IMR-90 (cell line): Measurements from ENCODE around the gene CEP135. TPM values are rescaled to one million over a fixed set of nuclear protein-coding genes. Genes with fewer than 3 reads are reported as not detected.

Experiments used
- ATAC-seq: fragments of 200-7000 bp; cut with Tn5 transposase; 2 replicates; pipeline ENCODE4 v1.9.1; 2020; ENCODE audit warnings: low read depth, mild to moderate bottlenecking, moderate library complexity
- BruUV-seq: library from RNA; stranded (reverse); fragments of 400-500 nt; replicated peaks from 2 replicates; lab custom pipeline; 2021; lab: Mats Ljungman, UMichigan
- CTCF ChIA-PET: fragments of 300-600 bp; formaldehyde crosslinking; extraction: SDS; loops from one replicate; lab custom pipeline; 2021; ENCODE audit warnings: antibody characterized with exemption; lab: Yijun Ruan, JAX
- POLR2A ChIA-PET: fragments of 300-600 bp; sonication (Branson Sonifier 250); formaldehyde crosslinking; loops from one replicate; lab custom pipeline; 2022; ENCODE audit warnings: antibody characterized with exemption; ENCODE audit not compliant: unreplicated experiment; lab: Charles Lee
- DNase-seq: peaks from one replicate; pipeline ENCODE4 v3.0.0; 2013
- H2AFZ ChIP-seq: replicated peaks from 2 replicates; pipeline ENCODE3; 2013; ENCODE audit warnings: low read length, mild to moderate bottlenecking; ENCODE audit not compliant: poor library complexity
- H2AK5ac ChIP-seq: 2 replicates; pipeline ENCODE4 v1.6.1; 2013; ENCODE audit warnings: low read depth, low read length, inconsistent platforms
- H2AK9ac ChIP-seq: replicated peaks from 2 replicates; pipeline ENCODE3; 2013; ENCODE audit warnings: mild to moderate bottlenecking, low read depth, low read length, moderate library complexity; ENCODE audit not compliant: poor library complexity
- H2BK120ac ChIP-seq: 2 replicates; pipeline ENCODE4 v1.6.1; 2013; ENCODE audit warnings: low read depth, low read length, inconsistent platforms
- H2BK15ac ChIP-seq: 3 replicates; pipeline ENCODE4 v1.6.1; 2013; ENCODE audit warnings: low read depth, low read length, inconsistent platforms
- H2BK20ac ChIP-seq: 2 replicates; pipeline ENCODE4 v1.6.1; 2013; ENCODE audit warnings: low read depth, mild to moderate bottlenecking, inconsistent platforms, low read length, moderate library complexity
- H2BK5ac ChIP-seq: 2 replicates; pipeline ENCODE4 v1.6.1; 2013; ENCODE audit warnings: mild to moderate bottlenecking, low read depth, low read length, inconsistent platforms; ENCODE audit not compliant: poor library complexity, severe bottlenecking
- H3K14ac ChIP-seq: replicated peaks from 2 replicates; pipeline ENCODE4 v1.6.1; 2013; ENCODE audit warnings: low read depth, low read length, inconsistent platforms
- H3K18ac ChIP-seq: 2 replicates; pipeline ENCODE4 v1.6.1; 2013; ENCODE audit warnings: low read depth, low read length, control low read depth
- H3K23ac ChIP-seq: 2 replicates; pipeline ENCODE4 v1.6.1; 2013; ENCODE audit warnings: low read depth, low read length, inconsistent platforms
- H3K27ac ChIP-seq: 2 replicates; pipeline ENCODE4 v1.5.1; 2013; ENCODE audit warnings: mild to moderate bottlenecking, control low read depth, low read length; ENCODE audit not compliant: insufficient read depth
- H3K27me3 ChIP-seq: 2 replicates; pipeline ENCODE4 v1.6.1; 2013; ENCODE audit warnings: low read length; ENCODE audit not compliant: control insufficient read depth, insufficient read depth
- H3K36me3 ChIP-seq: 2 replicates; pipeline ENCODE4 v1.6.1; 2013; ENCODE audit warnings: low read length, mixed read lengths; ENCODE audit not compliant: control insufficient read depth, insufficient read depth
- H3K4ac ChIP-seq: 2 replicates; pipeline ENCODE4 v1.6.1; 2013; ENCODE audit warnings: low read depth, low read length, inconsistent platforms
- H3K4me1 ChIP-seq: 2 replicates; pipeline ENCODE4 v1.6.1; 2013; ENCODE audit warnings: low read length, mixed read lengths; ENCODE audit not compliant: control insufficient read depth, insufficient read depth
- H3K4me2 ChIP-seq: 2 replicates; pipeline ENCODE4 v1.6.1; 2013; ENCODE audit warnings: low read depth, mild to moderate bottlenecking, control low read depth, low read length, moderate library complexity
- H3K4me3 ChIP-seq: 2 replicates; pipeline ENCODE4 v1.5.1; 2013; ENCODE audit warnings: low read depth, mild to moderate bottlenecking, control low read depth, low read length, moderate library complexity; ENCODE audit not compliant: insufficient read depth
- H3K56ac ChIP-seq: 2 replicates; pipeline ENCODE4 v1.6.1; 2013; ENCODE audit warnings: low read length, inconsistent platforms; ENCODE audit not compliant: insufficient read depth; ENCODE audit errors: extremely low read depth
- H3K79me1 ChIP-seq, 2 experiments: 2 replicates each; pipeline ENCODE4 v1.6.1; 2013; ENCODE audit warnings: low read length in 2 of 2, inconsistent platforms in 1 of 2, low read depth in 1 of 2
- H3K9ac ChIP-seq: 2 replicates; pipeline ENCODE4 v1.6.1; 2013; ENCODE audit warnings: low read depth, low read length, control low read depth
- H3K9me1 ChIP-seq: 2 replicates; pipeline ENCODE4 v1.6.1; 2013; ENCODE audit warnings: low read length, inconsistent platforms; ENCODE audit not compliant: insufficient read depth
- H3K9me3 ChIP-seq: 2 replicates; pipeline ENCODE4 v1.6.1; 2013; ENCODE audit warnings: low read length; ENCODE audit not compliant: control insufficient read depth, insufficient read depth
- H4K20me1 ChIP-seq: 2 replicates; pipeline ENCODE4 v1.6.1; 2013; ENCODE audit warnings: low read length, inconsistent platforms; ENCODE audit not compliant: insufficient read depth
- H4K5ac ChIP-seq: 2 replicates; pipeline ENCODE4 v1.6.1; 2013; ENCODE audit warnings: mild to moderate bottlenecking, low read depth, low read length, control low read depth
- H4K8ac ChIP-seq, 2 experiments: 2 replicates each; pipeline ENCODE4 v1.6.1; 2013; ENCODE audit warnings: low read depth in 2 of 2, low read length in 2 of 2, control low read depth in 1 of 2, inconsistent platforms in 1 of 2
- H4K91ac ChIP-seq: 2 replicates; pipeline ENCODE4 v1.6.1; 2013; ENCODE audit warnings: low read depth, low read length, inconsistent platforms; ENCODE audit not compliant: insufficient read depth
- CEBPB ChIP-seq: IDR thresholded peaks from 2 replicates; pipeline ENCODE4 v1.6.1; 2012; ENCODE audit warnings: low read depth, low read length, improper control_type of control experiment
- CTCF ChIP-seq: conservative IDR thresholded peaks from 2 replicates; pipeline ENCODE4 v1.5.1; 2012; ENCODE audit warnings: mild to moderate bottlenecking, low read depth, low read length, improper control_type of control experiment
- ELK1 ChIP-seq: fragments of 150-350 bp; IDR thresholded peaks from 2 replicates; pipeline ENCODE4 v1.6.1; 2016; ENCODE audit warnings: low read depth, mild to moderate bottlenecking, low read length, moderate library complexity, borderline replicate concordance
- FOS ChIP-seq: fragments of 150-350 bp; IDR thresholded peaks from 2 replicates; pipeline ENCODE4 v1.6.1; 2016; ENCODE audit warnings: low read depth, low read length
- MAFK ChIP-seq: IDR thresholded peaks from 2 replicates; pipeline ENCODE4 v1.6.1; 2012; ENCODE audit warnings: low read depth, low read length, improper control_type of control experiment
- MXI1 ChIP-seq: IDR thresholded peaks from 2 replicates; pipeline ENCODE4 v1.6.1; 2012; ENCODE audit warnings: low read depth, mild to moderate bottlenecking, low read length, moderate library complexity, borderline replicate concordance
- NFE2L2 ChIP-seq: fragments of 150-350 bp; IDR thresholded peaks from 2 replicates; pipeline ENCODE4 v1.6.1; 2016; ENCODE audit warnings: low read depth, mild to moderate bottlenecking, low read length
- POLR2A ChIP-seq: IDR thresholded peaks from 2 replicates; pipeline ENCODE4 v1.6.1; 2012; ENCODE audit warnings: mild to moderate bottlenecking, low read depth, low read length
- RAD21 ChIP-seq: IDR thresholded peaks from 2 replicates; pipeline ENCODE4 v1.6.1; 2012; ENCODE audit warnings: low read length, improper control_type of control experiment
- SMC3 ChIP-seq: fragments of 150-350 bp; IDR thresholded peaks from 2 replicates; pipeline ENCODE4 v1.6.1; 2016; ENCODE audit warnings: low read depth, mild to moderate bottlenecking, antibody characterized with exemption, low read length, moderate library complexity
- USF2 ChIP-seq: fragments of 150-350 bp; IDR thresholded peaks from 2 replicates; pipeline ENCODE4 v1.6.1; 2017; ENCODE audit warnings: mild to moderate bottlenecking, antibody characterized with exemption, low read length, low read depth
- WGBS, 2 experiments: methylation state at CpG; one replicate each; pipeline versions ENCODE4 v1.1.5 to v1.1.7; 2013; ENCODE audit warnings: missing lambda C conversion rate in 2 of 2; ENCODE audit not compliant: insufficient read length in 1 of 2; ENCODE audit errors: extremely low coverage in 2 of 2; 5-methylcytosine and 5-hydroxymethylcytosine counted together
- dilution Hi-C: fragments of 300-500 bp; cut with HindIII; formaldehyde crosslinking; loops from one replicate; pipeline ENCODE4 v1.14.3; 2018; ENCODE audit warnings: low sequenced_read_pairs; ENCODE audit not compliant: unreplicated experiment
- in situ Hi-C: fragments of 300-500 bp; cut with MboI; formaldehyde crosslinking; loops from 3 replicates; pipeline ENCODE4 v1.14.3; 2019; ENCODE audit warnings: low sequenced_read_pairs, inconsistent platforms, mixed read lengths
- intact Hi-C: fragments of 100-400 bp; cut with micrococcal nuclease; formaldehyde crosslinking; loops from 2 replicates; pipeline ENCODE4 v1.10.0; 2022
- polyA plus RNA-seq, 3 experiments: library from polyadenylated mRNA; depleted of rRNA; stranded (reverse); fragments of >200 nt; gene quantifications; 2 replicates each; pipeline ENCODE4 v1.2.3, GENCODE V29; 2012; ENCODE audit warnings: low replicate concordance in 1 of 3
- total RNA-seq: library from RNA; depleted of rRNA; stranded (reverse); fragments of >200 nt; gene quantifications from 2 replicates; pipeline ENCODE4 v1.2.3, GENCODE V29; 2012

CEP135 gene
- total and polyA plus RNA-seq, 2 of the 4 experiments (the other 2 are of a cell fraction): 2.7 to 3.2 TPM

GRCh38 chr4:56060036-56060435 is 111.3 kb downstream of the CEP135 start:
- Histone ChIP-seq H3K79me1 (no peaks in the 10 kb centered on the region; a peak in 1 of 4 replicates), H2AFZ (no peak overlapping the region), H2BK15ac (no peak overlapping the region), H3K18ac (no peak overlapping the region), H3K27ac (no peak overlapping the region), H2BK5ac (no peak overlapping the region), H3K14ac (no peak overlapping the region), H4K91ac (no peak overlapping the region), H3K9ac (no peak overlapping the region), H2BK120ac (no peak overlapping the region), H3K9me3 (no peaks in the 10 kb centered on the region), H3K23ac (no peak overlapping the region), H3K56ac (no peak overlapping the region), H4K20me1 (no peaks in the 10 kb centered on the region), H4K5ac (no peak overlapping the region), H2BK20ac (no peak overlapping the region), H3K4me1 (no peaks in the 10 kb centered on the region), H3K27me3 (no peaks in the 10 kb centered on the region; the same call in 1 of the 2 replicates), H4K8ac (no peak overlapping the region), H2AK5ac (no peak overlapping the region), H2AK9ac (no peak overlapping the region), H3K4me2 (no peak overlapping the region), H3K4me3 (no peak overlapping the region), H3K4ac (no peak overlapping the region), H3K36me3 (no peaks in the 10 kb centered on the region), H3K9me1 (peaks cover 3% of the 10 kb centered on the region; the same call in 1 of the 2 replicates)
- intact Hi-C loops (no loop called here), dilution Hi-C loops (no loop called here), in situ Hi-C loops (no loop called here)
- no peak for ATAC-seq
- 63% methylated on average over 1 of the region's 7 CpGs; no CpG with 5 or more reads in 1 of the 2 experiments for WGBS, 2 experiments
- POLR2A ChIA-PET: no interaction called here
- TF ChIP-seq USF2 (no peak), MXI1 (no peak), NFE2L2 (no peak), MAFK (no peak), CTCF (no peak), SMC3 (no peak), CEBPB (no peak), FOS (no peak), RAD21 (no peak), ELK1 (no peak), POLR2A (no peak)
- DNase-seq: no peak
- no TSS peak for BruUV-seq
- CTCF ChIA-PET: interaction anchor here (1.1 kb wide), 1 partner anchor 13 kb away, joined by 3 read pairs; no protein-coding TSS in a partner anchor
